Coronary artery (tissue), 2 donors: ENCODE results near the gene GSK3A.

ENCODE experiments used
- DNase-seq: peaks from one replicate; pipeline ENCODE4 v3.0.0-alpha.2; 2017; ENCODE audit warnings: low spot score
- H3K27ac ChIP-seq, 2 donors: fragments of 200-600 bp; sonication (generic); one replicate each; pipeline ENCODE4 v1.5.1; 2016 to 2019
- H3K4me3 ChIP-seq: fragments of 200-600 bp; sonication (generic); 2 replicates; pipeline ENCODE4 v1.5.1; 2016; ENCODE audit warnings: mild to moderate bottlenecking, moderate library complexity
- CTCF ChIP-seq: fragments of 200-600 bp; sonication (generic); IDR thresholded peaks from one replicate; pipeline ENCODE4 v1.5.1; 2019; ENCODE audit warnings: antibody characterized with exemption

GSK3A gene

GRCh38 chr19:42201489-42202289 is 40.7 kb downstream of the GSK3A start:
- peak overlapping the region in 1 of 2 donors; percentile 79 for H3K27ac ChIP-seq
- TF ChIP-seq CTCF: no peak
- DNase-seq: no peak
- H3K4me3 ChIP-seq: no peak overlapping the region

- no peak for TF ChIP-seq CTCF
- H3K4me3 ChIP-seq: no peak overlapping the region
- peak overlapping the region in 1 of 2 donors; percentile 79 for H3K27ac ChIP-seq
Observed at GRCh38 chr19:42200116-42200715, 42.2 kb downstream of the GSK3A start.

GRCh38 chr19:42199440-42200115 is 42.8 kb downstream of the GSK3A start:
- no peak for DNase-seq
- H3K27ac ChIP-seq: peak overlapping the region in 1 of 2 donors; percentile 79
- no peak overlapping the region for H3K4me3 ChIP-seq
- TF ChIP-seq CTCF: no peak

More at GRCh38 chr19:42200116-42200715, 42.2 kb downstream of the GSK3A start:
- DNase-seq: no peak

- no peak for DNase-seq
- peak overlapping the region in 1 of 2 donors; percentile 79 for H3K27ac ChIP-seq
- TF ChIP-seq CTCF: no peak
- H3K4me3 ChIP-seq: no peak overlapping the region
Observed at GRCh38 chr19:42198676-42199439, 43.5 kb downstream of the GSK3A start.

- Histone ChIP-seq H3K4me3 (no peak overlapping the region), H3K27ac (no peak overlapping the region)
- no peak for DNase-seq
- no peak for TF ChIP-seq CTCF
Observed at GRCh38 chr19:42197375-42197817, 45.0 kb downstream of the GSK3A start.

- Histone ChIP-seq H3K27ac (no peak overlapping the region), H3K4me3 (no peak overlapping the region)
- DNase-seq: no peak
- no peak for TF ChIP-seq CTCF
Observed at GRCh38 chr19:42196011-42197001, 46.1 kb downstream of the GSK3A start.
